Gastrocnemius medialis (tissue), 4 donors: Measurements from ENCODE around the gene ALG6. TPM values are rescaled to one million over a fixed set of nuclear protein-coding genes. Genes with fewer than 3 reads are reported as not detected.

Experiments
- ATAC-seq, 2 donors: fragments of 150-250 bp; one replicate each; pipeline ENCODE4 v1.9.1; 2016
- DNase-seq, 2 donors: peaks; one replicate each; pipeline ENCODE4 v3.0.0-alpha.2; 2019
- H3K27ac ChIP-seq, 4 donors: fragments of 200-600 bp; sonication (generic); 1 replicate in 1 of 4; 2 replicates in 3 of 4; pipeline ENCODE4 v1.5.1; 2016 to 2018; ENCODE audit warnings: mild to moderate bottlenecking in 2 of 4, moderate library complexity in 1 of 4
- H3K27me3 ChIP-seq, 3 donors: fragments of 200-600 bp; sonication (generic) in 2 of 3; 1 replicate in 1 of 3; 2 replicates in 2 of 3; pipeline versions ENCODE4 v1.5.1 to v1.6.0; 2016 to 2019; ENCODE audit warnings: mild to moderate bottlenecking in 1 of 3, moderate library complexity in 1 of 3
- H3K36me3 ChIP-seq, 2 donors: fragments of 200-600 bp; sonication (generic) in 1 of 2; one replicate each; pipeline ENCODE4 v1.5.1; 2017 to 2018
- H3K4me1 ChIP-seq, 2 donors: fragments of 200-600 bp; sonication (generic) in 1 of 2; one replicate each; pipeline ENCODE4 v1.5.1; 2016 to 2017; ENCODE audit warnings: mild to moderate bottlenecking in 2 of 2
- H3K4me3 ChIP-seq, 4 donors: fragments of 200-600 bp; sonication (generic) in 3 of 4; 1 replicate in 1 of 4; 2 replicates in 3 of 4; pipeline ENCODE4 v1.5.1; 2016 to 2019; ENCODE audit warnings: mild to moderate bottlenecking in 2 of 4
- H3K9me3 ChIP-seq, 3 donors: fragments of 200-600 bp; sonication (generic) in 2 of 3; 1 replicate in 1 of 3; 2 replicates in 2 of 3; pipeline ENCODE4 v1.5.1; 2016 to 2019
- CTCF ChIP-seq, 5 experiments: fragments of 450-650 bp in 3 of 5; fragments of 200-600 bp in 2 of 5; sonication (generic) in 2 of 5; IDR thresholded peaks in 4 of 5; conservative IDR thresholded peaks in 1 of 5; 1 replicate in 4 of 5; 2 replicates in 1 of 5; pipeline ENCODE4 v1.5.1; 2016 to 2019; ENCODE audit warnings: antibody characterized with exemption in 5 of 5, mild to moderate bottlenecking in 3 of 5, moderate library complexity in 3 of 5
- POLR2A ChIP-seq, 2 donors: fragments of 450-650 bp; IDR thresholded peaks; one replicate each; pipeline ENCODE4 v1.6.1; 2017; ENCODE audit warnings: antibody characterized with exemption in 2 of 2, mild to moderate bottlenecking in 2 of 2, moderate library complexity in 2 of 2
- in situ Hi-C, 4 donors: fragments of 200-750 bp; cut with MboI; loops; one replicate each; pipeline versions ENCODE4 v1.15.0 to v1.8.0; 2017; ENCODE audit warnings: low sequenced_read_pairs in 4 of 4
- intact Hi-C: fragments of 100-400 bp; cut with DNase I; formaldehyde crosslinking; loops from one replicate; pipeline ENCODE4 v1.15.1; 2023; ENCODE audit warnings: low total_unique reads
- total RNA-seq, 4 donors: library from RNA; depleted of rRNA; stranded (reverse); fragments of >200 nt; gene quantifications; one replicate each; pipeline versions ENCODE4 v1.1.0 to v1.2.3, GENCODE V29; 2016

ALG6 gene
- total RNA-seq, 4 donors from 2014 or later, result 2.3 to 9.5 (median 5.7) TPM

- no peak for DNase-seq
- Histone ChIP-seq H3K27ac (no peak overlapping the region), H3K27me3 (no peaks in the 10 kb centered on the region), H3K36me3 (no peaks in the 10 kb centered on the region), H3K9me3 (no peaks in the 10 kb centered on the region), H3K4me1 (no peaks in the 10 kb centered on the region), H3K4me3 (no peak overlapping the region)
- in situ Hi-C loops, result no loop called here
- intact Hi-C loops, result no loop called here
- no peak for TF ChIP-seq CTCF (IDR thresholded peaks at IDR 0.05 in 4 of 5, conservative IDR thresholded peaks at IDR 0.05 in 1 of 5)
- no peak for ATAC-seq
Observed at GRCh38 chr1:63453232-63453631, 85.8 kb downstream of the ALG6 start.

GRCh38 chr1:63454269-63454668 lies 86.8 kb downstream of the ALG6 start:
- TF ChIP-seq POLR2A (IDR thresholded peaks at IDR 0.05) (no peak), CTCF (IDR thresholded peaks at IDR 0.05 in 4 of 5, conservative IDR thresholded peaks at IDR 0.05 in 1 of 5) (no peak)
- in situ Hi-C loops, result no loop called here
- H3K4me1 ChIP-seq, result no peaks in the 10 kb centered on the region
- H3K27ac ChIP-seq, result no peak overlapping the region
- no peak overlapping the region for H3K4me3 ChIP-seq
- intact Hi-C loops, result no loop called here
- no peaks in the 10 kb centered on the region for H3K27me3 ChIP-seq
- no peak for ATAC-seq
- H3K36me3 ChIP-seq, result no peaks in the 10 kb centered on the region
- no peak for DNase-seq
- no peaks in the 10 kb centered on the region for H3K9me3 ChIP-seq

GRCh38 chr1:63458750-63459149 lies 91.3 kb downstream of the ALG6 start:
- in situ Hi-C loops, result no loop called here
- no peaks in the 10 kb centered on the region for H3K4me1 ChIP-seq
- ATAC-seq, result no peak
- no peak overlapping the region for H3K4me3 ChIP-seq
- no peaks in the 10 kb centered on the region for H3K27me3 ChIP-seq
- intact Hi-C loops, result no loop called here
- H3K27ac ChIP-seq, result no peak overlapping the region
- peaks cover 0 to 4% (median 0%) of the 10 kb centered on the region in 3 donors for H3K9me3 ChIP-seq
- no peak for DNase-seq
- no peak for TF ChIP-seq POLR2A (IDR thresholded peaks at IDR 0.05)
- no peaks in the 10 kb centered on the region for H3K36me3 ChIP-seq

- ATAC-seq (no peak), DNase-seq (no peak)
- Histone ChIP-seq H3K4me3 (no peak overlapping the region), H3K9me3 (peaks cover 0 to 4% (median 0%) of the 10 kb centered on the region in 3 donors), H3K4me1 (no peaks in the 10 kb centered on the region), H3K27ac (no peak overlapping the region), H3K27me3 (no peaks in the 10 kb centered on the region), H3K36me3 (no peaks in the 10 kb centered on the region)
- in situ Hi-C loops, result no loop called here
- intact Hi-C loops, result no loop called here
- no peak for TF ChIP-seq POLR2A (IDR thresholded peaks at IDR 0.05)
- no peak for TF ChIP-seq CTCF (IDR thresholded peaks at IDR 0.05 in 4 of 5, conservative IDR thresholded peaks at IDR 0.05 in 1 of 5)
Observed at GRCh38 chr1:63461661-63462230, 94.3 kb downstream of the ALG6 start.

GRCh38 chr1:63463248-63463647 lies 95.8 kb downstream of the ALG6 start:
- in situ Hi-C loops (no loop called here), intact Hi-C loops (no loop called here)
- TF ChIP-seq POLR2A (IDR thresholded peaks at IDR 0.05), result no peak
- no peak for TF ChIP-seq CTCF (IDR thresholded peaks at IDR 0.05 in 4 of 5, conservative IDR thresholded peaks at IDR 0.05 in 1 of 5)

More at GRCh38 chr1:63463248-63463647, 95.8 kb downstream of the ALG6 start:
- H3K27me3 ChIP-seq, result no peaks in the 10 kb centered on the region
- peaks cover 0 to 4% (median 0%) of the 10 kb centered on the region in 3 donors for H3K9me3 ChIP-seq
- H3K4me1 ChIP-seq, result no peaks in the 10 kb centered on the region
- ATAC-seq (no peak), DNase-seq (no peak)
- no peak overlapping the region for H3K4me3 ChIP-seq
- no peak overlapping the region for H3K27ac ChIP-seq
- no peaks in the 10 kb centered on the region for H3K36me3 ChIP-seq
